PC-9 (cell line): ENCODE measurements around the gene RALGPS1. TPM values are rescaled to one million over a fixed set of nuclear protein-coding genes. Genes with fewer than 3 reads are reported as not detected.

ENCODE experiments used
- BruUV-seq: library from RNA; stranded (reverse); fragments of 400-500 nt; replicated peaks from 2 replicates; lab custom pipeline; 2021; lab: Mats Ljungman, UMichigan
- CTCF ChIA-PET: fragments of 300-600 bp; sonication (Branson Sonifier 250); formaldehyde crosslinking; loops from one replicate; lab custom pipeline; 2022; ENCODE audit warnings: antibody characterized with exemption; lab: Charles Lee
- POLR2A ChIA-PET: fragments of 300-600 bp; sonication (Branson Sonifier 250); formaldehyde crosslinking; loops from one replicate; lab custom pipeline; 2022; ENCODE audit warnings: antibody characterized with exemption; ENCODE audit not compliant: unreplicated experiment; lab: Charles Lee
- DNase-seq, 2 experiments: peaks; one replicate each; pipeline versions ENCODE4 v3.0.0 to v3.0.0-alpha.2; 2015 to 2022; ENCODE audit warnings: mixed read lengths in 1 of 2
- H2AFZ ChIP-seq: fragments of 200-600 bp; sonication (generic); 2 replicates; pipeline ENCODE4 v1.8.1; 2017; ENCODE audit warnings: antibody characterized with exemption
- H3F3A ChIP-seq: fragments of 200-600 bp; sonication (generic); 2 replicates; pipeline ENCODE4 v1.8.1; 2017; ENCODE audit warnings: antibody characterized with exemption, mild to moderate bottlenecking, low read depth; ENCODE audit not compliant: insufficient read depth
- H3K27ac ChIP-seq: fragments of 200-600 bp; sonication (generic); 2 replicates; pipeline ENCODE4 v1.6.1; 2016; ENCODE audit warnings: mixed run types
- H3K27me3 ChIP-seq: fragments of 200-600 bp; sonication (generic); 2 replicates; pipeline ENCODE4 v1.6.1; 2016; ENCODE audit warnings: low read depth, mixed run types; ENCODE audit not compliant: insufficient read depth
- H3K36me3 ChIP-seq: fragments of 200-600 bp; sonication (generic); 2 replicates; pipeline ENCODE4 v1.6.1; 2016; ENCODE audit warnings: low read depth, mixed run types
- H3K4me1 ChIP-seq: fragments of 200-600 bp; sonication (generic); replicated peaks from 2 replicates; pipeline ENCODE4 v1.6.1; 2016; ENCODE audit warnings: mixed run types; ENCODE audit not compliant: insufficient read depth
- H3K4me2 ChIP-seq: fragments of 200-600 bp; sonication (generic); 2 replicates; pipeline ENCODE4 v1.6.1; 2017; ENCODE audit warnings: mixed run types
- H3K4me3 ChIP-seq: fragments of 200-600 bp; sonication (generic); 2 replicates; pipeline ENCODE4 v1.6.1; 2016; ENCODE audit warnings: mixed run types
- H3K79me2 ChIP-seq: fragments of 200-600 bp; sonication (generic); 2 replicates; pipeline ENCODE4 v1.6.1; 2017; ENCODE audit warnings: low read depth, mixed run types
- H3K9me2 ChIP-seq: fragments of 200-600 bp; sonication (generic); 2 replicates; pipeline ENCODE4 v1.8.1; 2017; ENCODE audit warnings: mild to moderate bottlenecking; ENCODE audit not compliant: insufficient read depth
- H3K9me3 ChIP-seq: fragments of 200-600 bp; sonication (generic); 2 replicates; pipeline ENCODE4 v1.8.1; 2016; ENCODE audit warnings: low read depth; ENCODE audit not compliant: insufficient read depth
- H4K20me1 ChIP-seq: fragments of 200-600 bp; sonication (generic); 2 replicates; pipeline ENCODE4 v1.8.1; 2017; ENCODE audit not compliant: insufficient read depth
- EZH2 ChIP-seq: fragments of 200-600 bp; sonication (generic); IDR thresholded peaks from 2 replicates; pipeline ENCODE4 v1.8.0; 2017; ENCODE audit warnings: antibody characterized with exemption, low read depth
- intact Hi-C: fragments of 100-400 bp; cut with micrococcal nuclease; formaldehyde crosslinking; loops from one replicate; pipeline ENCODE4 v1.10.0; 2022; ENCODE audit not compliant: unreplicated experiment
- total RNA-seq: library from RNA; stranded (reverse); gene quantifications from 2 replicates; pipeline ENCODE4 v1.2.3, GENCODE V29; 2021
- TF ChIP-seq, protein P1 (sequence below): fragments of 200-600 bp; sonication (generic); conservative IDR thresholded peaks from 2 replicates; pipeline ENCODE4 v1.6.1; 2017; ENCODE audit warnings: mixed run types, antibody characterized with exemption, mild to moderate bottlenecking, moderate library complexity

The RALGPS1 gene
- total RNA-seq, 1 experiment from 2014 or later = 23.3 TPM

DNA sequence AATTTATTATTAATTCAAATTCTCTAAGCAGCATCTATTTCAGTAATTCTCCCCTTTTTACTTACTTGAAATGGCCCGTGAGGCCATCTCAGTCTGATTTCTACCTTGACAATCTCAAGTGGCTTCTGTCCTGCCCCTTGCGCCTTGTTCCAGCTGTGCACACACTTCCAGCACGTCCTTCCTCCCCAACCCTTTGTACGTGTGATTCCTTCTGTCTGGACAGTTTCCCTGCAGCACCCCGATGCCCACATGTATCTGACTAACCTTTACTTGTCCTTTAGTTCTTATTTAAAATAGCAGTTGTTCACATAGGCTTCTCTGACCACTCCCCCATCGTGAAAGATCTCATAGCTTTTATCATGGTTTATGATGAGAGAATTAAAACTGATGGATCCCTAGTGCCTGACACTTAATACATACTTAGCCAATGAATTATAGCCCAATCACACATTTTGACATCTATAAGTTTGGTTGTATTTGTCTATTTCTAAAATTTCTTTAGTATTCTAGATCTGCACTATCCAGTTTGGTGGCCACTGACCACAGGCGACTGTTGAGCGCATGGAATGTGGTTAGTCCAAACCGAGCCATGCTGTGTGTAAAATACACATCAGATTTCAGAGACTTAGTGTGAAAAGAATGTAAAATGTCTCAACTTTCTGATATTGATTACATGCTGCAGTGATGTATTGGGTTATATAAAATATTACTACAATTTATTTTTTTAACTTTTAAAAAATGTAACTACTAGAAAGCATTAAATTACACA, 39.9 kb upstream of the RALGPS1 start:
- no peak overlapping the region for H3K27ac ChIP-seq
- 0 out of 2 replicates have a peak, but pooled peaks cover 4% of the 10 kb centered on the region for H3K4me1 ChIP-seq
- peaks cover 16% of the 10 kb centered on the region for H3K79me2 ChIP-seq
- no peak overlapping the region for H3K4me2 ChIP-seq
- no peak for TF ChIP-seq EZH2
- TF ChIP-seq, protein P1, sequence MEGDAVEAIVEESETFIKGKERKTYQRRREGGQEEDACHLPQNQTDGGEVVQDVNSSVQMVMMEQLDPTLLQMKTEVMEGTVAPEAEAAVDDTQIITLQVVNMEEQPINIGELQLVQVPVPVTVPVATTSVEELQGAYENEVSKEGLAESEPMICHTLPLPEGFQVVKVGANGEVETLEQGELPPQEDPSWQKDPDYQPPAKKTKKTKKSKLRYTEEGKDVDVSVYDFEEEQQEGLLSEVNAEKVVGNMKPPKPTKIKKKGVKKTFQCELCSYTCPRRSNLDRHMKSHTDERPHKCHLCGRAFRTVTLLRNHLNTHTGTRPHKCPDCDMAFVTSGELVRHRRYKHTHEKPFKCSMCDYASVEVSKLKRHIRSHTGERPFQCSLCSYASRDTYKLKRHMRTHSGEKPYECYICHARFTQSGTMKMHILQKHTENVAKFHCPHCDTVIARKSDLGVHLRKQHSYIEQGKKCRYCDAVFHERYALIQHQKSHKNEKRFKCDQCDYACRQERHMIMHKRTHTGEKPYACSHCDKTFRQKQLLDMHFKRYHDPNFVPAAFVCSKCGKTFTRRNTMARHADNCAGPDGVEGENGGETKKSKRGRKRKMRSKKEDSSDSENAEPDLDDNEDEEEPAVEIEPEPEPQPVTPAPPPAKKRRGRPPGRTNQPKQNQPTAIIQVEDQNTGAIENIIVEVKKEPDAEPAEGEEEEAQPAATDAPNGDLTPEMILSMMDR = no peak
- H3K36me3 ChIP-seq = no peaks in the 10 kb centered on the region
- POLR2A ChIA-PET = no interaction called here
- BruUV-seq = no TSS peak
- peaks cover 5% of the 10 kb centered on the region for H4K20me1 ChIP-seq
- intact Hi-C loops = no loop called here
- no peaks in the 10 kb centered on the region for H3K9me3 ChIP-seq
- no peak overlapping the region for H2AFZ ChIP-seq
- peak; percentile 36 to 50 for DNase-seq
- H3K27me3 ChIP-seq = no peaks in the 10 kb centered on the region
- H3F3A ChIP-seq = peaks cover 3% of the 10 kb centered on the region
- CTCF ChIA-PET = no interaction called here
- H3K4me3 ChIP-seq = no peak overlapping the region
- H3K9me2 ChIP-seq = no peaks in the 10 kb centered on the region

DNA sequence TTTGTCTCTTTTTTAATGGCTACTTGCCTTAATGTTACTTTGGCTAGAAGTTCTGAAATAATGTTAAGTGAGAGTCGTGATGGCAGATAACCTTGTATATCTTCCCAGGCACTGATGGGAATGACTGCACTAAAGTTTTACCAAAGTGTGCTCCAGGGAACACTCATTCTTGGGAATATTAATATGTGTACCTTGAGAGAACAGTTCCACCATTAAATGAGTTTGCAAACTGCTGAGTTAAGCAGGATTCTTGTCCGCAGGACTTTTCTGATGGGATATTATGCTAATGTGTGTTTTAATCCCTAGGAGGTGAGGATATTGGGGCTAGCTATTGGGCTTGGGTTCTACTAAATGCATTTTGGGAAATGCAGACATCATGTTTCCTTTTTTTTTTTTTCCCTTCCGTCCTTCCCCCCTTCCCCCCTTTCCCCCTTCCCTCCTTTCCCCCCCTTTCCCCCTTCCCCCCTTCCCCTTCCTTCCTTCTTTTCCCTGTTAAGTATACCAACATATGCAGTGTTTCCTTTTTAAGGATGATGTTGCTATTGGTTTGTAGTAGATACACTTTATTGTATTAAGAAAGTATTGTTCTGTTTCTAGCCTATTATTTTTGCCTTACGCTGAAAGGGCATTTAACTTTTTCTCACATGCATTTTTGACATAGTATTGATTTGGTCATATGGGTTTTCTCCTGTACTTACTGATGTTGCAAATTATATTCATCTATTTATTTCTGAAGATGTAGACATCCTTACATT, 38.6 kb upstream of the RALGPS1 start:
- 0 out of 2 replicates have a peak, but pooled peaks cover 4% of the 10 kb centered on the region for H3K4me1 ChIP-seq
- no peaks in the 10 kb centered on the region for H3K36me3 ChIP-seq
- H3F3A ChIP-seq = peaks cover 3% of the 10 kb centered on the region
- CTCF ChIA-PET = interaction anchor here (0.5 kb wide), 1 partner anchor 26 kb away, joined by 6 read pairs; no protein-coding TSS in a partner anchor
- no peak overlapping the region for H2AFZ ChIP-seq
- no TSS peak for BruUV-seq
- TF ChIP-seq EZH2 = no peak
- TF ChIP-seq, protein P1 = no peak
- H3K9me2 ChIP-seq = no peaks in the 10 kb centered on the region
- H3K4me2 ChIP-seq = no peak overlapping the region
- no peaks in the 10 kb centered on the region for H3K9me3 ChIP-seq
- H3K27ac ChIP-seq = no peak overlapping the region
- peaks cover 5% of the 10 kb centered on the region for H4K20me1 ChIP-seq
- POLR2A ChIA-PET = no interaction called here
- intact Hi-C loops = no loop called here
- peaks cover 10% of the 10 kb centered on the region; the same call in 1 of the 2 replicates for H3K79me2 ChIP-seq
- no peak for DNase-seq
- no peaks in the 10 kb centered on the region for H3K27me3 ChIP-seq
- H3K4me3 ChIP-seq = no peak overlapping the region

DNA sequence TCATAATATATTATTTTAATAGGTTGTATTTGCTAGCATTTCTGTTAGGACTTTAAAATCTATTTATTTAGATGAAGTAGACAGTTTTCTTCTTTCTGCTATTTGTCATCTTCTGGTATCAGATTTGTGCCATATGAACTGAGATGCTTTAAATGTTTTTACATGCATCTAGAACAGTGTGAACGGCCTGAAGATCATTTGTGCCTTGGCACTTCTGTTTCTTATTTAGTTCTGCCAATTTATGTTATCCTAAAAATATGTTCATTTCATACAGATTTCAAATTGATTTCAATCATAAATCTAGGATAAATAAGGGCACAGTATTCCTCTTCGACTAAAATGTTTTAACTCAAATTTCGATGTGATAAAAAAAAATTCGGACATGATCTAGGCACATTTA, 38.1 kb upstream of the RALGPS1 start:
- H3K4me2 ChIP-seq = no peak overlapping the region
- H3K4me3 ChIP-seq = no peak overlapping the region
- peaks cover 3% of the 10 kb centered on the region for H3F3A ChIP-seq
- TF ChIP-seq, protein P1 = no peak
- no peak for TF ChIP-seq EZH2
- no peak overlapping the region for H2AFZ ChIP-seq
- H3K27me3 ChIP-seq = no peaks in the 10 kb centered on the region
- POLR2A ChIA-PET = no interaction called here
- CTCF ChIA-PET = interaction anchor here (0.5 kb wide), 1 partner anchor 27 kb away, joined by 6 read pairs; no protein-coding TSS in a partner anchor
- intact Hi-C loops = no loop called here
- no peaks in the 10 kb centered on the region for H3K9me2 ChIP-seq
- 0 out of 2 replicates have a peak, but pooled peaks cover 4% of the 10 kb centered on the region for H3K4me1 ChIP-seq
- H4K20me1 ChIP-seq = peaks cover 5% of the 10 kb centered on the region
- DNase-seq = no peak
- no TSS peak for BruUV-seq
- no peaks in the 10 kb centered on the region for H3K9me3 ChIP-seq
- H3K36me3 ChIP-seq = no peaks in the 10 kb centered on the region
- peaks cover 10% of the 10 kb centered on the region; the same call in 1 of the 2 replicates for H3K79me2 ChIP-seq
- H3K27ac ChIP-seq = no peak overlapping the region
